CD14-positive monocyte (primary cell): ENCODE measurements around the gene SCG2. TPM values are rescaled to one million over a fixed set of nuclear protein-coding genes. Genes with fewer than 3 reads are reported as not detected.

Source experiments
- DNase-seq, 3 donors: peaks; one replicate each; pipeline ENCODE4 v3.0.0-alpha.2; 2011 to 2022
- H2AFZ ChIP-seq: 2 replicates; pipeline ENCODE4 v1.6.0; 2012; ENCODE audit warnings: mild to moderate bottlenecking, low read depth, low read length, inconsistent platforms; ENCODE audit not compliant: insufficient read depth, poor library complexity, severe bottlenecking
- H3K27ac ChIP-seq, 2 donors: 1 replicate in 1 of 2; 2 replicates in 1 of 2; pipeline ENCODE4 v1.5.1; 2012 to 2013; ENCODE audit warnings: low read length in 2 of 2, control low read depth in 1 of 2, inconsistent platforms in 1 of 2, low read depth in 1 of 2, mild to moderate bottlenecking in 1 of 2
- H3K27me3 ChIP-seq, 2 donors: one replicate each; pipeline versions ENCODE4 v1.6.0 to v1.6.1; 2011 to 2013; ENCODE audit warnings: low read length in 2 of 2; ENCODE audit not compliant: control insufficient read depth in 2 of 2, insufficient read depth in 2 of 2
- H3K36me3 ChIP-seq, 2 donors: replicated peaks in 1 of 2; 1 replicate in 1 of 2; 2 replicates in 1 of 2; pipeline versions ENCODE4 v1.5.1 to v1.6.1; 2012 to 2013; ENCODE audit warnings: low read length in 2 of 2, control low read depth in 1 of 2, inconsistent platforms in 1 of 2, mild to moderate bottlenecking in 1 of 2; ENCODE audit not compliant: insufficient read depth in 2 of 2, control insufficient read depth in 1 of 2
- H3K4me1 ChIP-seq, 2 donors: 1 replicate in 1 of 2; 2 replicates in 1 of 2; pipeline versions ENCODE4 v1.5.1 to v1.6.1; 2012 to 2013; ENCODE audit warnings: low read length in 2 of 2, control low read depth in 1 of 2, inconsistent platforms in 1 of 2, mild to moderate bottlenecking in 1 of 2, moderate library complexity in 1 of 2; ENCODE audit not compliant: insufficient read depth in 2 of 2, control insufficient read depth in 1 of 2
- H3K4me2 ChIP-seq: replicated peaks from 2 replicates; pipeline ENCODE3; 2012; ENCODE audit warnings: low read length, moderate library complexity, mild to moderate bottlenecking; ENCODE audit not compliant: poor library complexity, severe bottlenecking; ENCODE audit errors: extremely low read depth
- H3K4me3 ChIP-seq, 3 experiments: fragments of 200-600 bp in 1 of 3; sonication (generic) in 1 of 3; replicated peaks in 1 of 3; 1 replicate in 2 of 3; 2 replicates in 1 of 3; pipeline ENCODE4 v1.5.1; 2011 to 2013; ENCODE audit warnings: low read length in 3 of 3, mild to moderate bottlenecking in 3 of 3, control low read depth in 2 of 3, low read depth in 2 of 3, inconsistent platforms in 1 of 3, moderate library complexity in 1 of 3
- H3K79me2 ChIP-seq: 2 replicates; pipeline ENCODE4 v1.6.0; 2012; ENCODE audit warnings: mild to moderate bottlenecking, control low read depth, inconsistent platforms, low read length, moderate library complexity; ENCODE audit not compliant: insufficient read depth
- H3K9ac ChIP-seq: 2 replicates; pipeline ENCODE4 v1.6.0; 2017; ENCODE audit warnings: low read length, mild to moderate bottlenecking; ENCODE audit not compliant: insufficient read depth, poor library complexity, severe bottlenecking
- H3K9me3 ChIP-seq, 2 donors: replicated peaks in 1 of 2; 1 replicate in 1 of 2; 2 replicates in 1 of 2; pipeline versions ENCODE4 v1.5.1 to v1.6.1; 2012 to 2013; ENCODE audit warnings: low read length in 2 of 2, control low read depth in 1 of 2; ENCODE audit not compliant: control insufficient read depth in 1 of 2, insufficient read depth in 1 of 2
- H4K20me1 ChIP-seq: 2 replicates; pipeline ENCODE4 v1.6.0; 2012; ENCODE audit warnings: mild to moderate bottlenecking, low read length, control low read depth, moderate library complexity; ENCODE audit not compliant: insufficient read depth
- H3K27ac Mint-ChIP-seq, 7 donors: one replicate each; pipeline ENCODE4 v1.8.0; 2020; ENCODE audit warnings: mild to moderate bottlenecking in 7 of 7, mixed read lengths in 7 of 7, moderate library complexity in 6 of 7, inconsistent platforms in 2 of 7
- H3K27me3 Mint-ChIP-seq, 3 donors: one replicate each; pipeline ENCODE4 v1.8.0; 2021 to 2022; ENCODE audit warnings: low read depth in 3 of 3, mild to moderate bottlenecking in 3 of 3, mixed read lengths in 3 of 3, moderate library complexity in 3 of 3, inconsistent platforms in 1 of 3
- H3K36me3 Mint-ChIP-seq, 2 donors: one replicate each; pipeline ENCODE4 v1.8.0; 2020; ENCODE audit warnings: mixed read lengths in 2 of 2, inconsistent platforms in 1 of 2, mild to moderate bottlenecking in 1 of 2
- H3K4me1 Mint-ChIP-seq: one replicate; pipeline ENCODE4 v1.8.0; 2020; ENCODE audit warnings: mild to moderate bottlenecking, mixed read lengths
- H3K4me3 Mint-ChIP-seq, 2 donors: one replicate each; pipeline ENCODE4 v1.8.0; 2020; ENCODE audit warnings: mild to moderate bottlenecking in 2 of 2, mixed read lengths in 2 of 2, moderate library complexity in 1 of 2
- H3K9me3 Mint-ChIP-seq, 7 donors: one replicate each; pipeline ENCODE4 v1.8.0; 2020 to 2022; ENCODE audit warnings: mixed read lengths in 7 of 7, mild to moderate bottlenecking in 6 of 7, moderate library complexity in 6 of 7, inconsistent platforms in 2 of 7
- WGBS: methylation state at CpG from one replicate; pipeline ENCODE4 v1.1.5; 2013; ENCODE audit warnings: missing lambda C conversion rate; ENCODE audit not compliant: insufficient coverage; 5-methylcytosine and 5-hydroxymethylcytosine counted together
- intact Hi-C, 2 donors: fragments of 100-400 bp; cut with micrococcal nuclease; formaldehyde crosslinking; loops; one replicate each; pipeline versions ENCODE4 v1.15.0 to v1.15.1; 2023
- polyA plus RNA-seq, 3 donors: library from polyadenylated mRNA; depleted of rRNA in 1 of 3; unstranded in 2 of 3; stranded (reverse) in 1 of 3; fragments of 300-500 nt in 2 of 3; fragments of >200 nt in 1 of 3; fragmentation: Illumina TruSeq in 2 of 3; gene quantifications; 1 replicate in 2 of 3; 2 replicates in 1 of 3; pipeline ENCODE4 v1.2.3, GENCODE V29; 2012 to 2021
- TF ChIP-seq, protein P1 (sequence below): fragments of 200-600 bp; IDR thresholded peaks from one replicate; pipeline ENCODE4 v1.8.0; 2022; ENCODE audit warnings: antibody characterized with exemption, mild to moderate bottlenecking

Gene SCG2
- polyA plus RNA-seq, 3 donors: not detected

- Histone ChIP-seq H3K27ac (no peak overlapping the region), H3K4me2 (no peak overlapping the region), H3K79me2 (no peaks in the 10 kb centered on the region), H3K9me3 (no peaks in the 10 kb centered on the region), H3K36me3 (no peaks in the 10 kb centered on the region), H3K4me1 (no peaks in the 10 kb centered on the region), H4K20me1 (no peaks in the 10 kb centered on the region), H3K27me3 (no peaks in the 10 kb centered on the region), H3K9ac (no peak overlapping the region), H3K4me3 (no peak overlapping the region), H2AFZ (no peak overlapping the region)
- Mint-ChIP-seq H3K4me1 (no peaks in the 10 kb centered on the region), H3K27ac (no peak overlapping the region), H3K27me3 (peaks cover 0 to 4% (median 1%) of the 10 kb centered on the region in 3 donors), H3K36me3 (no peaks in the 10 kb centered on the region), H3K4me3 (no peak overlapping the region), H3K9me3 (peaks cover 0 to 1% (median 0%) of the 10 kb centered on the region in 7 donors)
- DNase-seq: no peak
- intact Hi-C loops: no loop called here
- no CpG with 5 or more reads among the region's 3 CpGs for WGBS
- TF ChIP-seq, protein P1, sequence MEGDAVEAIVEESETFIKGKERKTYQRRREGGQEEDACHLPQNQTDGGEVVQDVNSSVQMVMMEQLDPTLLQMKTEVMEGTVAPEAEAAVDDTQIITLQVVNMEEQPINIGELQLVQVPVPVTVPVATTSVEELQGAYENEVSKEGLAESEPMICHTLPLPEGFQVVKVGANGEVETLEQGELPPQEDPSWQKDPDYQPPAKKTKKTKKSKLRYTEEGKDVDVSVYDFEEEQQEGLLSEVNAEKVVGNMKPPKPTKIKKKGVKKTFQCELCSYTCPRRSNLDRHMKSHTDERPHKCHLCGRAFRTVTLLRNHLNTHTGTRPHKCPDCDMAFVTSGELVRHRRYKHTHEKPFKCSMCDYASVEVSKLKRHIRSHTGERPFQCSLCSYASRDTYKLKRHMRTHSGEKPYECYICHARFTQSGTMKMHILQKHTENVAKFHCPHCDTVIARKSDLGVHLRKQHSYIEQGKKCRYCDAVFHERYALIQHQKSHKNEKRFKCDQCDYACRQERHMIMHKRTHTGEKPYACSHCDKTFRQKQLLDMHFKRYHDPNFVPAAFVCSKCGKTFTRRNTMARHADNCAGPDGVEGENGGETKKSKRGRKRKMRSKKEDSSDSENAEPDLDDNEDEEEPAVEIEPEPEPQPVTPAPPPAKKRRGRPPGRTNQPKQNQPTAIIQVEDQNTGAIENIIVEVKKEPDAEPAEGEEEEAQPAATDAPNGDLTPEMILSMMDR: no peak
Measured at GRCh38 chr2:223587301-223587700, 14.9 kb downstream of the SCG2 start.

- H3K4me1 Mint-ChIP-seq: no peaks in the 10 kb centered on the region
- WGBS: no CpG with 5 or more reads among the region's 2 CpGs
Measured at GRCh38 chr2:223586261-223586660, 15.9 kb downstream of the SCG2 start.

More at GRCh38 chr2:223586261-223586660, 15.9 kb downstream of the SCG2 start:
- intact Hi-C loops: no loop called here
- Histone ChIP-seq H3K4me2 (no peak overlapping the region), H3K36me3 (no peaks in the 10 kb centered on the region), H3K4me1 (no peaks in the 10 kb centered on the region), H3K9ac (no peak overlapping the region), H4K20me1 (no peaks in the 10 kb centered on the region), H3K4me3 (no peak overlapping the region), H2AFZ (no peak overlapping the region), H3K27ac (no peak overlapping the region), H3K27me3 (no peaks in the 10 kb centered on the region), H3K79me2 (no peaks in the 10 kb centered on the region), H3K9me3 (no peaks in the 10 kb centered on the region)
- H3K36me3 Mint-ChIP-seq: no peaks in the 10 kb centered on the region
- H3K9me3 Mint-ChIP-seq: peaks cover 0 to 1% (median 0%) of the 10 kb centered on the region in 7 donors
- peaks cover 1 to 4% (median 1%) of the 10 kb centered on the region in 3 donors for H3K27me3 Mint-ChIP-seq
- no peak overlapping the region for H3K4me3 Mint-ChIP-seq
- no peak overlapping the region for H3K27ac Mint-ChIP-seq
- TF ChIP-seq, protein P1: no peak
- DNase-seq: no peak
